Keratinocyte (primary cell): ENCODE data around the gene CERK. TPM values are rescaled to one million over a fixed set of nuclear protein-coding genes. Genes with fewer than 3 reads are reported as not detected.

Experiments used
- DNase-seq: peaks from one replicate; pipeline ENCODE4 v3.0.0-alpha.2; 2011; ENCODE audit warnings: low read depth, missing footprints, low spot score
- FAIRE-seq: peaks from 2 replicates; lab custom pipeline; 2011; peaks lifted over from hg19 to GRCh38; lab: Jason Lieb, UNC
- H2AFZ ChIP-seq: 2 replicates; pipeline ENCODE4 v1.6.0; 2012; ENCODE audit warnings: low read length, control low read depth, inconsistent platforms; ENCODE audit not compliant: control insufficient read depth
- H3K27ac ChIP-seq: 2 replicates; pipeline ENCODE4 v1.5.1; 2011; ENCODE audit warnings: low read length; ENCODE audit not compliant: control insufficient read depth, insufficient read depth
- H3K27me3 ChIP-seq: 3 replicates; pipeline ENCODE4 v1.6.0; 2011; ENCODE audit warnings: low read length; ENCODE audit not compliant: control insufficient read depth, insufficient read depth; ENCODE audit errors: extremely low read depth
- H3K36me3 ChIP-seq, 2 experiments: 2 replicates in 1 of 2; 3 replicates in 1 of 2; pipeline ENCODE4 v1.5.1; 2011; ENCODE audit warnings: low read length in 2 of 2, mild to moderate bottlenecking in 1 of 2; ENCODE audit not compliant: control insufficient read depth in 2 of 2, insufficient read depth in 2 of 2; ENCODE audit errors: extremely low read depth in 1 of 2
- H3K4me1 ChIP-seq: 3 replicates; pipeline ENCODE4 v1.5.1; 2011; ENCODE audit warnings: low read length; ENCODE audit not compliant: control insufficient read depth, insufficient read depth; ENCODE audit errors: extremely low read depth
- H3K4me2 ChIP-seq: 3 replicates; pipeline ENCODE4 v1.6.0; 2011; ENCODE audit warnings: low read depth, low read length; ENCODE audit not compliant: control insufficient read depth, insufficient read depth; ENCODE audit errors: extremely low read depth
- H3K4me3 ChIP-seq, 3 experiments: fragments of 200-600 bp in 1 of 3; sonication (generic) in 1 of 3; 2 replicates in 2 of 3; 3 replicates in 1 of 3; pipeline ENCODE4 v1.5.1; 2011 to 2016; ENCODE audit warnings: low read length in 3 of 3, mild to moderate bottlenecking in 3 of 3, control low read depth in 2 of 3, inconsistent platforms in 1 of 3, low read depth in 1 of 3, mixed read lengths in 1 of 3, mixed run types in 1 of 3, moderate library complexity in 1 of 3; ENCODE audit not compliant: control insufficient read depth in 2 of 3, insufficient read depth in 2 of 3; ENCODE audit errors: extremely low read depth in 1 of 3
- H3K79me2 ChIP-seq: 2 replicates; pipeline ENCODE4 v1.6.0; 2012; ENCODE audit warnings: low read length; ENCODE audit not compliant: control insufficient read depth, insufficient read depth
- H3K9ac ChIP-seq: 3 replicates; pipeline ENCODE4 v1.6.0; 2011; ENCODE audit warnings: low read length; ENCODE audit not compliant: control insufficient read depth, insufficient read depth; ENCODE audit errors: extremely low read depth
- H3K9me1 ChIP-seq: 3 replicates; pipeline ENCODE4 v1.6.0; 2011; ENCODE audit warnings: low read length; ENCODE audit not compliant: control insufficient read depth, insufficient read depth; ENCODE audit errors: extremely low read depth
- H3K9me3 ChIP-seq: 2 replicates; pipeline ENCODE4 v1.5.1; 2012; ENCODE audit warnings: low read depth, low read length; ENCODE audit not compliant: control insufficient read depth
- H4K20me1 ChIP-seq: 3 replicates; pipeline ENCODE4 v1.6.0; 2011; ENCODE audit warnings: low read length; ENCODE audit not compliant: control insufficient read depth, insufficient read depth; ENCODE audit errors: extremely low read depth
- EZH2 ChIP-seq: IDR thresholded peaks from one replicate; pipeline ENCODE4 v1.6.1; 2012; ENCODE audit warnings: inconsistent platforms, mild to moderate bottlenecking, low read length, moderate library complexity
- dilution Hi-C: fragments of 300-500 bp; cut with MboI; formaldehyde crosslinking; loops from one replicate; pipeline ENCODE4 v1.7.0; 2020; ENCODE audit warnings: low sequenced_read_pairs; ENCODE audit not compliant: extremely low pct_ligation_motif_present
- polyA plus RNA-seq, 5 experiments: library from polyadenylated mRNA; depleted of rRNA in 3 of 5; stranded (reverse) in 3 of 5; stranded (forward) in 1 of 5; unstranded in 1 of 5; fragments of >200 nt; gene quantifications; 1 replicate in 1 of 5; 2 replicates in 3 of 5; 3 replicates in 1 of 5; pipeline versions ENCODE4 v1.2.1 to v1.2.3, GENCODE V29; 2011 to 2012; ENCODE audit warnings: missing spikeins in 2 of 5, low read depth in 1 of 5, low replicate concordance in 1 of 5
- TF ChIP-seq, protein P1 (sequence below), 3 experiments: IDR thresholded peaks in 1 of 3; conservative IDR thresholded peaks in 1 of 3; optimal IDR thresholded peaks in 1 of 3; 2 replicates in 2 of 3; 3 replicates in 1 of 3; pipeline versions ENCODE3 to v1.5.1; 2011; ENCODE audit warnings: low read length in 3 of 3, mild to moderate bottlenecking in 3 of 3, moderate library complexity in 2 of 3, control low read depth in 1 of 3, inconsistent platforms in 1 of 3; ENCODE audit not compliant: insufficient read depth in 2 of 3; ENCODE audit errors: extremely low read depth in 1 of 3

CERK gene
- polyA plus RNA-seq, 1 donor (not counting 4 experiments of a cell fraction or from before 2014, with no cell fraction given): 11.9 TPM

DNA sequence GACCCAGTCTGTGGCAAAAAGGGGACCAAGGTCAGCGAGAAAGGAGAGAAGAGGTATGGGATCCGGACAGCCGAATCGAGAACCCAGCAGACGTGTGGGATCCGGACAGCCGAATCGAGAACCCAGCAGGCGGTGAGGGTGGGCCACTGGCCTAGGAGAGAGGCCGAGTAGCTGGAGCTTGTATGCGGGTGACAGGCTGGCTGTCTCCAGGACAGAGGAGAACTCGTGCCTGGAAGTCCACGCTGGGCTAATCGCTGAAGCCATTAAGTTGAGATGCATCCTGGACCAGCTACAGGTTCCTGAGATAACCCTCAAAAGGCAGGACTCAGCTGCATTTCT lies 6.0 kb downstream of the CERK start:
- H2AFZ ChIP-seq: no peak overlapping the region
- H3K9ac ChIP-seq: no peak overlapping the region
- FAIRE-seq (no peak), DNase-seq (no peak)
- no peaks in the 10 kb centered on the region for H3K9me3 ChIP-seq
- H3K9me1 ChIP-seq: no peaks in the 10 kb centered on the region
- H3K4me3 ChIP-seq: no peak overlapping the region
- H3K79me2 ChIP-seq: peaks cover 17% of the 10 kb centered on the region
- H3K27me3 ChIP-seq: no peaks in the 10 kb centered on the region
- TF ChIP-seq, protein P1, sequence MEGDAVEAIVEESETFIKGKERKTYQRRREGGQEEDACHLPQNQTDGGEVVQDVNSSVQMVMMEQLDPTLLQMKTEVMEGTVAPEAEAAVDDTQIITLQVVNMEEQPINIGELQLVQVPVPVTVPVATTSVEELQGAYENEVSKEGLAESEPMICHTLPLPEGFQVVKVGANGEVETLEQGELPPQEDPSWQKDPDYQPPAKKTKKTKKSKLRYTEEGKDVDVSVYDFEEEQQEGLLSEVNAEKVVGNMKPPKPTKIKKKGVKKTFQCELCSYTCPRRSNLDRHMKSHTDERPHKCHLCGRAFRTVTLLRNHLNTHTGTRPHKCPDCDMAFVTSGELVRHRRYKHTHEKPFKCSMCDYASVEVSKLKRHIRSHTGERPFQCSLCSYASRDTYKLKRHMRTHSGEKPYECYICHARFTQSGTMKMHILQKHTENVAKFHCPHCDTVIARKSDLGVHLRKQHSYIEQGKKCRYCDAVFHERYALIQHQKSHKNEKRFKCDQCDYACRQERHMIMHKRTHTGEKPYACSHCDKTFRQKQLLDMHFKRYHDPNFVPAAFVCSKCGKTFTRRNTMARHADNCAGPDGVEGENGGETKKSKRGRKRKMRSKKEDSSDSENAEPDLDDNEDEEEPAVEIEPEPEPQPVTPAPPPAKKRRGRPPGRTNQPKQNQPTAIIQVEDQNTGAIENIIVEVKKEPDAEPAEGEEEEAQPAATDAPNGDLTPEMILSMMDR (optimal IDR thresholded peaks at IDR 0.05 in 1 of 3, IDR thresholded peaks at IDR 0.05 in 1 of 3, conservative IDR thresholded peaks at IDR 0.05 in 1 of 3; ENCODE audit: extremely low read depth in 1 of 3, insufficient read depth in 2 of 3, low read length in 3 of 3): no peak
- no peak for TF ChIP-seq EZH2
- peaks cover 27% of the 10 kb centered on the region for H3K4me1 ChIP-seq
- no peaks in the 10 kb centered on the region for H4K20me1 ChIP-seq
- H3K36me3 ChIP-seq: no peaks in the 10 kb centered on the region
- no peak overlapping the region for H3K27ac ChIP-seq
- dilution Hi-C loops: no loop called here
- peak overlapping the region; percentile 56 for H3K4me2 ChIP-seq

DNA sequence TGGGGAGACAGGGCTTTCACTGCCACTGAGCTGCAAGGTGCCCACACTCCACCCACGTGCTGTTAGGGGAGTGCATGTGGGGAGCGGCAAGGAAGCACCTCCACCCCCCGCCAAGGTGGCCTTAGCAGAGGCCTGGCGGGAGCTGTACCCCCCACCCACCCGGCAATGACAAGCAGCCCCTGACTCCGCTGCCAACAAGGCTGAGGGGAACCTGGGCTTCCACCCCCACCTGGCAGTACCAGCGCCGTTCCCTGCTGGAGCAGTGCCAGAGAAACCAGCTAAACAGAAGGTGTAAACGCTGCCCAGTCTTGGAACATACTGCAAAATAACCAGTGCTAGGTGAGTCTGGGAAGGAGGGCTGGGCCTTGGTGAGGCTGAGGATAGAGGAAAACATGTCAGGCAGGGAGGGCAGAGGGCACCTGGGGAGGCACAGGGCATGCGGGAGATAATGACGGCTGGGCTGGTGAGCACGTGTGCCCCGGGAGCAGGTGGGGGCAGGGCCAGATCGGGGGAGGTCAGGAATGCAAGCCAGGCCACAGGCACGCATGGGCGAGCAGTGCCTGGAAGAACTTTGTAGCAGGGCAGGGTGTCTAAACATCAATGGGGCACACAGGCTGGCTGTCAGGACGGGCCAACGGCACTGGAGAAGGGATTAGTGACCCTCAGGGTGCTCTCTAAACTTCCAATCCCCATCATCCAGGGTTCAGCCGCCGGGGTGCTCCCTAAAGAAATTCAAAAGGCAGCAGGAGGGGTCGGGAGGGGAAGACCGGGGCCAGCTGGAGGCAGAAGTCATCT lies 6.6 kb downstream of the CERK start:
- DNase-seq (no peak), FAIRE-seq (no peak)
- H3K36me3 ChIP-seq: no peaks in the 10 kb centered on the region
- H3K9me3 ChIP-seq: no peaks in the 10 kb centered on the region
- no peaks in the 10 kb centered on the region for H3K27me3 ChIP-seq
- H3K4me2 ChIP-seq: peak overlapping the region; percentile 56
- dilution Hi-C loops: no loop called here
- H3K9ac ChIP-seq: peak overlapping the region; percentile 44
- H3K4me3 ChIP-seq: no peak overlapping the region
- peaks cover 22% of the 10 kb centered on the region for H3K4me1 ChIP-seq
- no peaks in the 10 kb centered on the region for H4K20me1 ChIP-seq
- no peak overlapping the region for H3K27ac ChIP-seq
- H3K9me1 ChIP-seq: no peaks in the 10 kb centered on the region
- peaks cover 14% of the 10 kb centered on the region for H3K79me2 ChIP-seq
- no peak for TF ChIP-seq EZH2
- TF ChIP-seq, protein P1 (optimal IDR thresholded peaks at IDR 0.05 in 1 of 3, IDR thresholded peaks at IDR 0.05 in 1 of 3, conservative IDR thresholded peaks at IDR 0.05 in 1 of 3; ENCODE audit: extremely low read depth in 1 of 3, insufficient read depth in 2 of 3, low read length in 3 of 3): no peak
- H2AFZ ChIP-seq: peak overlapping the region; percentile 56
